HEK293 (cell line): ENCODE measurements around the gene USP21.

Source experiments
- BCL11B ChIP-seq: fragments of 450-650 bp; formaldehyde crosslinking; IDR thresholded peaks from 2 replicates; pipeline ENCODE4 v1.5.1; 2016; ENCODE audit warnings: low read depth, missing biosample characterization, missing genetic modification characterization
- EGR2 ChIP-seq: fragments of 450-650 bp; formaldehyde crosslinking; IDR thresholded peaks from 2 replicates; pipeline ENCODE4 v1.5.1; 2016; ENCODE audit warnings: low read depth, missing biosample characterization, missing genetic modification characterization
- GLIS2 ChIP-seq: fragments of 450-650 bp; formaldehyde crosslinking; IDR thresholded peaks from 2 replicates; pipeline ENCODE4 v1.5.1; 2016; ENCODE audit warnings: missing biosample characterization, missing genetic modification characterization
- KLF9 ChIP-seq: fragments of 450-650 bp; formaldehyde crosslinking; IDR thresholded peaks from 2 replicates; pipeline ENCODE4 v1.5.1; 2016; ENCODE audit warnings: missing biosample characterization, missing genetic modification characterization, low read depth
- SALL2 ChIP-seq: fragments of 450-650 bp; formaldehyde crosslinking; IDR thresholded peaks from 2 replicates; pipeline ENCODE4 v1.5.0; 2017; ENCODE audit warnings: missing biosample characterization, mild to moderate bottlenecking, missing genetic modification characterization, borderline replicate concordance
- SCRT2 ChIP-seq: fragments of 450-650 bp; formaldehyde crosslinking; IDR thresholded peaks from 2 replicates; pipeline ENCODE4 v1.5.1; 2016; ENCODE audit warnings: missing biosample characterization, missing genetic modification characterization
- SP7 ChIP-seq: fragments of 450-650 bp; formaldehyde crosslinking; IDR thresholded peaks from 2 replicates; pipeline ENCODE4 v1.5.1; 2016; ENCODE audit warnings: missing biosample characterization, missing genetic modification characterization
- YY1 ChIP-seq: fragments of 450-650 bp; formaldehyde crosslinking; IDR thresholded peaks from 2 replicates; pipeline ENCODE4 v1.5.1; 2018; ENCODE audit warnings: missing biosample characterization, missing genetic modification characterization
- ZBTB20 ChIP-seq: fragments of 450-650 bp; formaldehyde crosslinking; IDR thresholded peaks from 2 replicates; pipeline ENCODE4 v1.5.1; 2016; ENCODE audit warnings: missing biosample characterization, missing genetic modification characterization
- ZNF10 ChIP-seq: fragments of 450-650 bp; formaldehyde crosslinking; IDR thresholded peaks from 2 replicates; pipeline ENCODE4 v1.5.1; 2017; ENCODE audit warnings: missing biosample characterization, missing genetic modification characterization
- ZNF114 ChIP-seq: fragments of 450-650 bp; formaldehyde crosslinking; IDR thresholded peaks from 2 replicates; pipeline ENCODE4 v1.5.0; 2017; ENCODE audit warnings: missing biosample characterization, missing genetic modification characterization
- ZNF132 ChIP-seq: fragments of 450-650 bp; formaldehyde crosslinking; IDR thresholded peaks from 2 replicates; pipeline ENCODE4 v1.5.1; 2017; ENCODE audit warnings: missing biosample characterization, missing genetic modification characterization, borderline replicate concordance
- ZNF184 ChIP-seq: fragments of 450-650 bp; IDR thresholded peaks from 2 replicates; pipeline ENCODE4 v1.5.1; 2018; ENCODE audit warnings: missing biosample characterization, mild to moderate bottlenecking, missing genetic modification characterization
- ZNF350 ChIP-seq: fragments of 450-650 bp; formaldehyde crosslinking; IDR thresholded peaks from 2 replicates; pipeline ENCODE4 v1.5.0; 2017; ENCODE audit warnings: missing biosample characterization, mild to moderate bottlenecking, missing genetic modification characterization
- ZNF366 ChIP-seq: fragments of 450-650 bp; formaldehyde crosslinking; conservative IDR thresholded peaks from 2 replicates; pipeline ENCODE4 v1.5.1; 2016; ENCODE audit warnings: missing biosample characterization, missing genetic modification characterization
- ZNF394 ChIP-seq: fragments of 450-650 bp; formaldehyde crosslinking; IDR thresholded peaks from 2 replicates; pipeline ENCODE4 v1.5.1; 2016; ENCODE audit warnings: missing biosample characterization, missing genetic modification characterization, mild to moderate bottlenecking, moderate library complexity, borderline replicate concordance
- ZNF426 ChIP-seq: fragments of 450-650 bp; formaldehyde crosslinking; IDR thresholded peaks from 2 replicates; pipeline ENCODE4 v1.5.1; 2017; ENCODE audit warnings: missing biosample characterization, missing genetic modification characterization, mild to moderate bottlenecking, inconsistent platforms, moderate library complexity
- ZNF510 ChIP-seq: fragments of 450-650 bp; formaldehyde crosslinking; IDR thresholded peaks from 2 replicates; pipeline ENCODE4 v1.5.1; 2018; ENCODE audit warnings: mild to moderate bottlenecking, missing genetic modification characterization, missing biosample characterization; ENCODE audit not compliant: insufficient replicate concordance
- ZNF529 ChIP-seq: fragments of 450-650 bp; formaldehyde crosslinking; IDR thresholded peaks from 2 replicates; pipeline ENCODE4 v1.5.1; 2017; ENCODE audit warnings: missing genetic modification characterization, missing biosample characterization; ENCODE audit not compliant: insufficient replicate concordance
- ZNF530 ChIP-seq: fragments of 450-650 bp; formaldehyde crosslinking; IDR thresholded peaks from 2 replicates; pipeline ENCODE4 v1.5.1; 2016; ENCODE audit warnings: low read depth, missing biosample characterization, missing genetic modification characterization
- ZNF571 ChIP-seq: fragments of 450-650 bp; formaldehyde crosslinking; IDR thresholded peaks from 2 replicates; pipeline ENCODE4 v1.5.0; 2017; ENCODE audit warnings: missing biosample characterization, missing genetic modification characterization
- ZNF585B ChIP-seq: fragments of 450-650 bp; formaldehyde crosslinking; IDR thresholded peaks from 2 replicates; pipeline ENCODE4 v1.5.1; 2016; ENCODE audit warnings: missing biosample characterization, missing genetic modification characterization
- ZNF610 ChIP-seq: fragments of 450-650 bp; formaldehyde crosslinking; IDR thresholded peaks from 2 replicates; pipeline ENCODE4 v1.5.1; 2016; ENCODE audit warnings: missing biosample characterization, missing genetic modification characterization, borderline replicate concordance
- ZNF664 ChIP-seq: fragments of 450-650 bp; formaldehyde crosslinking; IDR thresholded peaks from 2 replicates; pipeline ENCODE4 v1.5.1; 2016; ENCODE audit warnings: missing biosample characterization, missing genetic modification characterization
- ZNF701 ChIP-seq: fragments of 450-650 bp; formaldehyde crosslinking; IDR thresholded peaks from 2 replicates; pipeline ENCODE4 v1.5.1; 2016; ENCODE audit warnings: missing biosample characterization, missing genetic modification characterization
- ZNF76 ChIP-seq: fragments of 450-650 bp; formaldehyde crosslinking; IDR thresholded peaks from 2 replicates; pipeline ENCODE4; 2016; ENCODE audit warnings: low read depth, missing biosample characterization, missing genetic modification characterization, borderline replicate concordance
- ZNF776 ChIP-seq: fragments of 450-650 bp; formaldehyde crosslinking; IDR thresholded peaks from 2 replicates; pipeline ENCODE4 v1.5.0; 2017; ENCODE audit warnings: missing biosample characterization, missing genetic modification characterization, borderline replicate concordance
- ZNF777 ChIP-seq: fragments of 450-650 bp; formaldehyde crosslinking; IDR thresholded peaks from 2 replicates; pipeline ENCODE4 v1.5.1; 2017; ENCODE audit warnings: missing biosample characterization, missing genetic modification characterization, borderline replicate concordance
- ZNF792 ChIP-seq: fragments of 450-650 bp; formaldehyde crosslinking; IDR thresholded peaks from 2 replicates; pipeline ENCODE4 v1.5.1; 2016; ENCODE audit warnings: missing biosample characterization, missing genetic modification characterization
- TF ChIP-seq, protein P1 (sequence below): fragments of 450-650 bp; formaldehyde crosslinking; IDR thresholded peaks from 2 replicates; pipeline ENCODE4 v1.5.1; 2017; ENCODE audit warnings: missing biosample characterization, missing genetic modification characterization
- TF ChIP-seq, protein P2 (sequence below): fragments of 450-650 bp; formaldehyde crosslinking; IDR thresholded peaks from 2 replicates; pipeline ENCODE4 v1.5.1; 2016; ENCODE audit warnings: missing biosample characterization, missing genetic modification characterization
- TF ChIP-seq, protein P3 (sequence below): fragments of 450-650 bp; formaldehyde crosslinking; IDR thresholded peaks from 2 replicates; pipeline ENCODE4 v1.5.1; 2016; ENCODE audit warnings: missing biosample characterization, missing genetic modification characterization

The USP21 gene

DNA sequence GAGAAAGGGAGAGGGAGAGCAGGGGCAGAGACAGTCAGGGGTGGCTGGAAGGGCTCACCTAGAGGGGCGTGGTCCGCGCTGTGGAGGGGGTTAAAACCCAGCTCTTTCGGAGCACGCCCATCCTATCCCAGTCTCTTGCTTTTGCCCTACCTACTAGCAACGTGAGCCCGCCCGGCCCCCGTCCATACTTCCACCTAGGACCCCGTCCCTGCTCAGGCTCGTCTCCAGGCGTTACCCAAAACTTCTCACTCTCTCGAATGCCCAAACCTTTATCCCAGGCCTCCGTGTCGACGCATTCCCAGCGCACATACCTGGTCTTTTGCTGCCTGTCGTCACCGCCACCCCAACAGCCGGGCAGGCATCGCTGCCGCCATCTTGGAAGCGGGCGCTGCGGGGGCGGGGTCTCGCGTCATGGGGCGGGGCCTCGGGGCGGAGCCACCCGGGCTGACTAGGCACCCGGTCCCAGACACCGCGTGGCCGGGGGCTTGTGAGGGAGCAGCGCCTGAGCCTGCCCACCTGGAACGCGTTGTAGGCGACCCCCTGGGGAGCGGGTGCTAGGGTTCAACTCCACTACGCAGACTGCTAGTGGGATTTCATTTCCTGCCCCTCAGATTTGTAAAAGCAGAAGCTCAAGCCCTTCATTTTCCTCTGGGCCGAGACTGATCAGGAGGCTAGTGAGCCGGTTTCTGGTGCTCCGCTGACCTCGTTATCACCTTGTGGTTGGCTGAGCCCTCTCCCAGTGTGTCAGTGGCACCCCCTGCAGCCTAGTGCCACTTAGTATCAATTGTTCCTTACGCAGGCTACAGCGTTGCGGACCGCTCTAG is 18.0 kb downstream of the USP21 start, which contains the start of gene B4GALT3 (continued):
- TF ChIP-seq ZNF426 (tag by site-specific recombination) (no peak), ZNF664 (tag by site-specific recombination) (no peak), SCRT2 (tag by site-specific recombination) (no peak), ZNF510 (tag by site-specific recombination) (no peak), ZNF530 (tag by site-specific recombination) (no peak), SALL2 (tag by site-specific recombination) (no peak), YY1 (tag by site-specific recombination) (peak; percentile 97), ZNF114 (tag by site-specific recombination) (no peak), KLF9 (tag by site-specific recombination) (peak; percentile 95), ZNF701 (tag by site-specific recombination) (no peak), GLIS2 (tag by site-specific recombination) (peak; percentile 98), ZNF350 (tag by site-specific recombination) (no peak), ZNF571 (no peak), ZNF777 (peak; percentile 59; the same call in 1 of the 2 replicates), ZNF184 (tag by site-specific recombination) (no peak), SP7 (tag by site-specific recombination) (peak; percentile 83), ZNF529 (no peak), ZNF366 (tag by site-specific recombination) (no peak), ZBTB20 (tag by site-specific recombination) (peak; percentile 64; the same call in 1 of the 2 replicates), ZNF776 (tag by site-specific recombination) (no peak), EGR2 (tag by site-specific recombination) (peak; percentile 74), ZNF10 (tag by site-specific recombination) (peak; percentile 96), ZNF76 (tag by site-specific recombination) (peak; percentile 80; the same call in 1 of the 2 replicates), ZNF394 (tag by site-specific recombination) (peak; percentile 71), ZNF132 (tag by site-specific recombination) (no peak), ZNF585B (tag by site-specific recombination) (no peak), ZNF792 (no peak; the same call in 1 of the 2 replicates), ZNF610 (tag by site-specific recombination) (peak; percentile 59; the same call in 1 of the 2 replicates), BCL11B (no peak)
- TF ChIP-seq, protein P1, sequence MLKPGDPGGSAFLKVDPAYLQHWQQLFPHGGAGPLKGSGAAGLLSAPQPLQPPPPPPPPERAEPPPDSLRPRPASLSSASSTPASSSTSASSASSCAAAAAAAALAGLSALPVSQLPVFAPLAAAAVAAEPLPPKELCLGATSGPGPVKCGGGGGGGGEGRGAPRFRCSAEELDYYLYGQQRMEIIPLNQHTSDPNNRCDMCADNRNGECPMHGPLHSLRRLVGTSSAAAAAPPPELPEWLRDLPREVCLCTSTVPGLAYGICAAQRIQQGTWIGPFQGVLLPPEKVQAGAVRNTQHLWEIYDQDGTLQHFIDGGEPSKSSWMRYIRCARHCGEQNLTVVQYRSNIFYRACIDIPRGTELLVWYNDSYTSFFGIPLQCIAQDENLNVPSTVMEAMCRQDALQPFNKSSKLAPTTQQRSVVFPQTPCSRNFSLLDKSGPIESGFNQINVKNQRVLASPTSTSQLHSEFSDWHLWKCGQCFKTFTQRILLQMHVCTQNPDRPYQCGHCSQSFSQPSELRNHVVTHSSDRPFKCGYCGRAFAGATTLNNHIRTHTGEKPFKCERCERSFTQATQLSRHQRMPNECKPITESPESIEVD (tag by site-specific recombination): no peak
- TF ChIP-seq, protein P2, sequence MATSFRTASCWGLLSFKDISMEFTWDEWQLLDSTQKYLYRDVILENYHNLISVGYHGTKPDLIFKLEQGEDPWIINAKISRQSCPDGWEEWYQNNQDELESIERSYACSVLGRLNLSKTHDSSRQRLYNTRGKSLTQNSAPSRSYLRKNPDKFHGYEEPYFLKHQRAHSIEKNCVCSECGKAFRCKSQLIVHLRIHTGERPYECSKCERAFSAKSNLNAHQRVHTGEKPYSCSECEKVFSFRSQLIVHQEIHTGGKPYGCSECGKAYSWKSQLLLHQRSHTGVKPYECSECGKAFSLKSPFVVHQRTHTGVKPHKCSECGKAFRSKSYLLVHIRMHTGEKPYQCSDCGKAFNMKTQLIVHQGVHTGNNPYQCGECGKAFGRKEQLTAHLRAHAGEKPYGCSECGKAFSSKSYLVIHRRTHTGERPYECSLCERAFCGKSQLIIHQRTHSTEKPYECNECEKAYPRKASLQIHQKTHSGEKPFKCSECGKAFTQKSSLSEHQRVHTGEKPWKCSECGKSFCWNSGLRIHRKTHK: no peak
- TF ChIP-seq, protein P3, sequence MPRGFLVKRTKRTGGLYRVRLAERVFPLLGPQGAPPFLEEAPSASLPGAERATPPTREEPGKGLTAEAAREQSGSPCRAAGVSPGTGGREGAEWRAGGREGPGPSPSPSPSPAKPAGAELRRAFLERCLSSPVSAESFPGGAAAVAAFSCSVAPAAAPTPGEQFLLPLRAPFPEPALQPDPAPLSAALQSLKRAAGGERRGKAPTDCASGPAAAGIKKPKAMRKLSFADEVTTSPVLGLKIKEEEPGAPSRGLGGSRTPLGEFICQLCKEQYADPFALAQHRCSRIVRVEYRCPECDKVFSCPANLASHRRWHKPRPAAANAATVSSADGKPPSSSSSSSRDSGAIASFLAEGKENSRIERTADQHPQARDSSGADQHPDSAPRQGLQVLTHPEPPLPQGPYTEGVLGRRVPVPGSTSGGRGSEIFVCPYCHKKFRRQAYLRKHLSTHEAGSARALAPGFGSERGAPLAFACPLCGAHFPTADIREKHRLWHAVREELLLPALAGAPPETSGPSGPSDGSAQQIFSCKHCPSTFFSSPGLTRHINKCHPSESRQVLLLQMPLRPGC (tag by site-specific recombination): peak; percentile 23; the same call in 1 of the 2 replicates
